Activated T-cell treated with anti-CD3 and anti-CD28 coated beads, Interleukin-2, amount 50 U/mL, for 1 hour (primary cell): ENCODE data around the gene ZNF524.
A peak's percentile ranks its signal among the peaks of the same experiment; 100 is the strongest.
"Not testable (repeated sequence)": the region's sequence is repeated elsewhere in the genome, so short reads cannot be mapped to it uniquely, and the experiment has no call there.

ENCODE experiments used
- DNase-seq: peaks from one replicate; pipeline ENCODE4 v3.0.0-alpha.2; 2020

Gene ZNF524, protein sequence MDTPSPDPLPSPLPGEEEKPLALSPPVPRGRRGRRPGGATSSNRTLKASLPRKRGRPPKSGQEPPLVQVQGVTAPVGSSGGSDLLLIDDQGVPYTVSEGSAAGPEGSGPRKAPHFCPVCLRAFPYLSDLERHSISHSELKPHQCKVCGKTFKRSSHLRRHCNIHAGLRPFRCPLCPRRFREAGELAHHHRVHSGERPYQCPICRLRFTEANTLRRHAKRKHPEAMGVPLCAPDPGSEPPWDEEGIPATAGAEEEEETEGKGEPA

DNA sequence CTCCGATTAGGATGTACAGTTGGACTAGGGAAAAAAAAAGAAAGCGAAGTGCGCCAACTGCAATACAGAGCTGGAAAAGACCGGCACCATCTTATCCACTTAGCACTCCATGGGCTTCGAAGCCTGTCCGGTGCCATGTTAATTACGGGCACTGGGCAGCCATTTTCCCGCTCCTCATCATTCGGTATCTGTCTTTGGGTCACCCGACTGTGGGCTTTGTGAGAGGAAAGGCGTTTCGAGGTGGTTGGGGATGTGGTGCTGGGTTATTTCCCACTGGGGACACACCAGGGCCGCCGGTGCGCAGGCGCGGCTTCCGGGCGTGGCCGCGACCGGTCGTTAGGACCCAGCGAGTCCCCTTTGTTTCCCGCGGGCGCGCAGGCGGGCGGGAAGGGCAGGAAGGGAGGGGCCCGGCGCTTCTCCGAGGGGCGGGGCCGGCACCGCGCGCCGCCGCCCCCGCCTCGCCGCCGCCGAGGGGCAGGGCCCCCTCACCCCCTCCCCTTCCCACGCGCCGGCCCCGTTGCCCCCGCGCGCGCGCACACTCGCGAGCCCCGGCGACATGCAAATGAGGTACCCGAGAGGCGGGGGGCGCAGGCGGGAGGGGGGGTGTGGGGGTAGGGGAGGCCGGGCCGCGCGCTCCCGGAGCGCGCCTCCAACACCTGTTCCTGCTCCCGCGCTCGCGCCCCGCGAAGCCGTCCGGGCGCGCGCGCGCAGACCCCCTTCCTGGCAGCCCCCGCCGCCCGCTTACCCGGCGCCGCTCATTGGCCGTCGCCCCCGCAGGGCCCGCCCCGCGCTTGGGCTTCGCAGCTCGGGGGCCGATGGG, at the start of gene ZNF524:
Gene ZNF524, plus strand, starts transcription at position 447 of the 820 bp plus-strand sequence. CDS start 1,825 bp downstream, outside the sequence.
- peak; percentile 88 for DNase-seq

DNA sequence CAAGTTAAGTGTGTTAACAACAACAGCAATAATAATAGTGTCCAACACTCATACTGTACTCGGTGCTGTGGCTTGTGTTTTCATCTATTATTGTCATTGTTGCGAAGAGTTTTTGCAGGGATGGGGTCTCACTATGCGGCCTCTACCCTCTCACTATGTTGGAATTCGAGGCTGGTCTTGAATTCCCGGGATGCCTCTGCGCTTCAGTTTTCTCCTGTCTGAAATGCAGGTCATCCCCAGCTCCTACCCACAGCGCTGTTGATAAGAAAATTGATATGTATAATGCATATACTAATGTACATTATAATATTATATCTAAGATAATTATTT, 49.8 kb upstream of the ZNF524 start:
- DNase-seq: no peak

DNA sequence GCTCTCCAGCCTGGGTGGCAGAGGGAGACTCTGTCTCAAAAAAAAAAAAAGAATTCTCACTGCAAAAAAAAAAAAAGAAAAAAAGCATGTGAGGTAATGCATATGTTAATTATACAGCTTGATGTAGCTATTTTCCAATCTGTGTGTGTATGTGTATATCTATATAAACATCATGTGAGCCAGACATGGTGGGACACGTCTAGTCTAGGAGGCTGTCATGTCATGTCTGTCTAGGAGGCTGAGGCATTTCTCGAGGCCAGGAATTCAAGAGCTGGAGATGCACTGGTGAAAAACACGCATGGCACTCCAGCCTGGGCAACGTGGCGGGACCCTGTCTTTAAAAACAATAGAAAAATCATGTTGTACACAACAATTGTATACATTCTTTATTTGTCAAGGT, 47.9 kb upstream of the ZNF524 start:
- DNase-seq: no peak

DNA sequence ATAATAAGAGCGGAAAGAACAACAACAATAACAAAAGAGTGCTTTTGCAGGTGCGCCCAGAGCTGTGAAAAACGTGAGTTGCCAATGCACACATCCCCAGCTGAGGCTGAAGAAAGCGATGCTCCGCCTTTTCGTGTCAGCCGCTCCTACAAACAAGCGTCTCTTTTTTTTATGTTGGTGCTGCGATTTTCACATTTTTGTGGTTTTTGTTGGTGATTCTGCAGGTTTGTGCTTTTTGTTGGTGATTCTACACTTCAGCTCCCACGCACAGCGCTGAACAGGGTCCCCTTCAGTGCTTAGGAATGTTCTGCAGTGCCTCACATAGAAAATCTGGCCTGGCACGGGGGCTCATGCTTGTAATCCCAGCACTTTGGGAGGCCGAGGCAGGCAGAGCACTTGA, 47.5 kb upstream of the ZNF524 start:
- no peak for DNase-seq

DNA sequence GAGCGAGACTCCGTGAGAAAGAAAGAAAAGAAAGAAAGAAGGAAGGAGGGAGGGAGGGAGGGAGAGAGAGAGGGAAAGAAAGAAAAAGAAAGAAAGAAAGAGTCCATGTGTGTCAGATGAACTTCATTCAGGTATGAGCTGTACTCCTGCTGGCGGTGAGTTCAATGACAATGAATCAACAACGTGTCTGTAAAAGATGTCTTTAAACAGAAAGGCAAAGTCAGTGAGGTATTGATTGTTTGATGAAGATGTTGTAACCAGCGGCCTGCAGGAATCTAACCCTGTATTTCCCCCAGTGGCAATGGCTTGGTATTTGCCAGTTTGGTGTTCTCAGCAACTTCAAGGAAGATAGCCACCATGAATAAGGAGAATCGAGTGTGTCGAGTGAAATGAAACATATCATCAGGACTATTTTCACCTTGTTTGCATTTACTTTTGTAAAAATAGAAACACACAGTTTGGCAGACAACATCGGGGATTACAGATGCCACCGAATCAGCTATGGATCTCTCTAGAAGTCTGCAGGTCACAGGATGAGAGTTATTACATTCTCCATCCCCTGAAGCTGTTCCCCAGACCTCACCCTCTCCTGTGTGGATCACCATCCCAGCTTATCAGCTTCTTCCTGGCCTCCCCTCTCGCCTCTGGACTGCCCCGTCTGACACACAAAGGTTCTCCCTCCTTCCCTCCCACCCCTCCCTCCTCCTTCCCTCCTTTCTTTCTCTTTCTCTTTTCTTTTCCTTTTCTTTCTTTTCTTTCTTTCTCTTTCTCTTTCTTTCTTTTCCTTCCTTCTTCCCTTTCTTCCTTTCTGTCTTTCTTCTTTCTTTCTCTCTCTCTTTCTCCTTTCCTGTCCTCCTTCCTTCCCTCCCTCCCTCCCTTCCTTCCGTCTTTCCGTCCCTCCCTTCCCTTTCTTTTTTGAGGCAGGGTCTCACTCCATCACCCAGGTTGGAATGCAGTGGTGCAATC, 46.6 kb upstream of the ZNF524 start:
- no peak for DNase-seq

DNA sequence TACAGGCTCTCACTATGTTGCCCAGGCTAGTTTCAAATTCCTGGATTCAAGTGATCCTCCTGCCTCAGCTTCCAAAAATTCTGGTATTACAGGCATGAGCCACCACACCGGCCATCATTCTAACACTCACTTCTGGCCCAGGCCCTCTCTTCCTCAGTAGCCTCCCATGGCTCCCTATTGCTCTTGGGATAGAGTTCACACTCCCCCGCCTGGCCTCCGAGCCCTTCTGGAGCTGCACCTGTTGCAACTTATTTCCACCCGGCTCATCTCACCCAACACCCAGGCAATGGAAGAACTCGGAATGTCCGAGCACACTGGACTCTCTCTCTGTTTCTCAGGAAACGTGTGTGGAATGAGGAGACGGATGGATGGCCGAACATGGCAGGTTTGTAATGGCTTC, 45.8 kb upstream of the ZNF524 start:
- no peak for DNase-seq

DNA sequence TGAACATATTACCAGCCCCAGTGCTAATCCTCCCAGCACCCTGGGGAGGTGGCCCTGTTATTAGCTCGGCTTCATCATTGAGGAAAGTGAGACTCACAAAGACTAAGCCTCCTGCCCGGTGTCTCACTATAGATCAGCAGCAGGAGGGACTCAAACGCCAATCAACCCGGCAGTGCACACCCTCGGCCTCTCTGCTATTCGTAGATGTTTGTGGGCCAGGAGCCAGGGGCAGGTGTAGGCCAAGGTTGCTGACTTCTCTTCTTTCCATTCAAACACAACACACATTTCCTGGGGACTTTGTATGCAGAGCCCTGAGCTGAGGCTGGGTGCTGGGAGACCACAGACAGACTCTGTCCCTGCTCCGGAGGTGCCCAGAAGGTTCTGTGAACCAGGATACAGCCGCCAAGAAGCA, 45.3 kb upstream of the ZNF524 start:
- DNase-seq: no peak

DNA sequence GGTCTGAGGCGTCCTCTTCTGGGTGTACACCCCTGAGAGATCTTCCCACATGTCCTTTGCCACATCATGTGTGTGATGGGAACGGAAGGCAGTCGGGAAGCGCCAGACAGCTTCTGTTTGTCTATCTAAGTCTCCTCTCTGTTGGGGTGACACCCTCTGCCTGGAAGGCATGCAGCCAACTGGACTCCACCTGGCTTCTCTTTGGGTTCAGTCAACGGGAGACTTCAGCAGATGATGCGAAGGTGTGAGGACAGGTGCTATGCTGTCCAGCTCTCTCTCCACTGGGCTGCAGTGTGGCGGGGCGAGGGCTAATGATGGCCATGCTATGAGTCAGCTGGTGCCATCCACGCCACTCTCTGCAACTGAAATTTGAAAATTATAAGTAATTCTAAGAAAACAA, 40.4 kb upstream of the ZNF524 start:
- DNase-seq: no peak

DNA sequence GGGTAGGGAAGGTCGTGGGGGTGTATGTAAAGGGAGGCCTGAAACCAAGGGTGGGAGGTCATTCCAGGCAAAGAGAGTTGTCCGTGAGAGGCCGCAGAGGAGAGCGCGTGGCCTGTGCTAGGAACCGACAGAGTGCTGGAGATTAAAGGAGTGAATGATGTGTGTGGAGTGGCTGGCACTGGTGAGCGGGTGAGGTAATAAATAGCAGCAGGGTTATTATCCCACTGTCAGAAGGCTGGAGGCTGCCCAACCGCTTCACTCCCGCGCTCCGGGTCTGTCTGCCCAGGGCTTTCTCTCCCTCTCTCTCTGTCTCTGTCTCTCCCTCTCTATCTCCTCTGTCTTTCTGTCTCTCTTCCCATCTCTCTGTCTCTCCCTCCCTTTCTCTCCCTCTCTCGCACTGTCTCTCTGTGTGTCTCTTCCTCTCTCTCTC, 36.8 kb upstream of the ZNF524 start:
- no peak for DNase-seq

DNA sequence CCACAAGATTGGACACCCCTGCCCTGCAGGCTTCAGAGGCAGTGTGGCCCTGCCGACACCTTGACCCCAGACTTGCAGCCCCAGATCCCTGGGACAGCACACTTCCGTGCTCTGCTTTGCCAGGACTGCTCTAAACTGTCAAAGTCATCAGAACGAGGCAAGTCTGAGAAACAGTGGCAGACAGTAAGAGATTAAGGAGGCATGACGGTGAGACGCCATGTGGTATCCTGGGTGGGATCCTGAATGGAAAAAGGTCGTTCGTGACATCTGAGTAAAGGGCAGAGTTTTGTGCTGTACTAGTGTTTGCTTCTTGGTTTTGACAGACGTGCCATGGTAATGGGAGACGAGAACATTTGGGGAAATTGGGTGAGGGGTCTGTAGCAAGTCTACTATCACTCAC, 33.3 kb upstream of the ZNF524 start:
- no peak for DNase-seq

DNA sequence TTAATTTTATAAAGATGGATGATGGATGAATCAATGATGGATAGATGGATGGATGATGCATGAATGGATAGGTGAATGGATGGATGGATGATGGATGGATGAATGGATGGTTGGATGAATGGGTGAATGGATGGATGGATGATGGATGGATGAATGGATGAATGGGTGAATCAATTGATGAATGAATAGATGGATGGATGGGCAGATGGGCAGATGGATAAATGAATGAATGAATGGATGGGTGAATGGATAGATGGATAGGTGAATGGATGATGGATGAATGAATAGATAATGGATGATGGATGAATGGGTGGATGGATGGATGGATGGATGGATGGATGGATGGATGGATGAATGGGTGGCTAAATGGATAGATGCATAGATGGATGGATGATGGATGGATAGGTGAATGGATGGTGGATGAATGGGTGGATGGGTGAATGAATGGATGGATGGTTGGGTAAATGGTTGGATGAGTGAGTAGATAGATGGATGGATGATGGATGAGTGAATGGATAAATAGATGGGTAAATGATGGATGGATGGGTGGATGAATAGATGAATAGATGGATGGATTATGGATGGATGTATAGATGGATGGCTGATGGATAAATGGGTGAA, 32.3 kb upstream of the ZNF524 start:
- DNase-seq: no peak

DNA sequence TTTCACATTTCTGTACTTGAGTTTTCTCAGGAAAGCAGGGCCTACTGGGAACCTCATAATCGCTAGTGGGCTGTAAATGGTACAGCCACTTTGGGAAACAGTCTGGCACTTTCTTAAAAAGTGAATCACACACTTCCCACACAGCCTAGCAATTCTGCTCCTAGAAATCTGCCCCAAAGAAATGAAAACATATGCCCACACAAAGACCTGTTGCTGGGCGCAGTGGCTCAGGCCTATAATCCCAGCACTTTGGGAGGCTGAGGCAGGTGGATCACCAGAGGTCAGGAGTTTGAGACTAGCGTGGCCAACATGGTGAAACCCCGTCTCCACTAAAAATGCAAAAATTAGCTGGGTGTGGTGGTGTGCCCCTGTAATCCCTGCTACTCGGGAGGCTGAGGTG, 30.6 kb upstream of the ZNF524 start:
- DNase-seq: not testable (repeated sequence)

DNA sequence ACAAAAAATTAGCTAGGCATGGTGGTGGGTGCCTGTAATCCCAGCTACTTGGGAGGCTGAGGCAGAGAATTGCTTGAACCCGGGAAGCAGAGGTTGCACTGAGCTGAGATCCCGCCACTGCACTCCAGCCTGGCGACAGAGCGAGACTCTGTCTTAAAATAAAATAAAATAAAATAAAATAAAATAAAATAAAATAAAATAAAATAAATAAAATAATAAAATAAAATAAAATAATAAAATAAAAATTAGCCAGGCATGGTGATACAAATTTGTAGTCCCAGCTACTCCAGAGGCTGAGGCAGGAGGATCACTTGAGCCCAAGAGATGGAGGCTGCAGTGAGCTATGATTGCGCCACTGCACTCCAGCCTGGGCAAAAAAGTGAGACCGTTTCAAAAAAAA, 26.2 kb upstream of the ZNF524 start:
- not testable (repeated sequence) for DNase-seq

DNA sequence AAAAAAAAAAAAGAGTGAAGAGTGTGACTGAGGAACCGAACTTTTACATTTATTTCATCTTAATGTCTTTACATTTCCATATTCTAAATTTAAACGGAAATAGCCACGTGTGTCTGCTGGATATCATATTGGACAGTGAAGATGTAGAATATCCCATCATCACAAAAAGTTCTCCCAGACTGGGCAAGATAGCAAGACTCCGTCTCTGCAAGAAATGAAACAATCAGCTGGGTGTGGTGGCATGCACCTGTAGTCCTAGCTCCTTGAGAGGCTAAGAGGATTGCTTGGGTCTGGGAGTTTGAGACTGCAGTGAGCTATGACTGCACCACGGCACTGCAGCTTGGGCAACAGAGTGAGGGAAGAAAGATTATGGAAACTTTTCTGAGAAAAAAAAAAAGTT, 23.3 kb upstream of the ZNF524 start:
- no peak for DNase-seq

DNA sequence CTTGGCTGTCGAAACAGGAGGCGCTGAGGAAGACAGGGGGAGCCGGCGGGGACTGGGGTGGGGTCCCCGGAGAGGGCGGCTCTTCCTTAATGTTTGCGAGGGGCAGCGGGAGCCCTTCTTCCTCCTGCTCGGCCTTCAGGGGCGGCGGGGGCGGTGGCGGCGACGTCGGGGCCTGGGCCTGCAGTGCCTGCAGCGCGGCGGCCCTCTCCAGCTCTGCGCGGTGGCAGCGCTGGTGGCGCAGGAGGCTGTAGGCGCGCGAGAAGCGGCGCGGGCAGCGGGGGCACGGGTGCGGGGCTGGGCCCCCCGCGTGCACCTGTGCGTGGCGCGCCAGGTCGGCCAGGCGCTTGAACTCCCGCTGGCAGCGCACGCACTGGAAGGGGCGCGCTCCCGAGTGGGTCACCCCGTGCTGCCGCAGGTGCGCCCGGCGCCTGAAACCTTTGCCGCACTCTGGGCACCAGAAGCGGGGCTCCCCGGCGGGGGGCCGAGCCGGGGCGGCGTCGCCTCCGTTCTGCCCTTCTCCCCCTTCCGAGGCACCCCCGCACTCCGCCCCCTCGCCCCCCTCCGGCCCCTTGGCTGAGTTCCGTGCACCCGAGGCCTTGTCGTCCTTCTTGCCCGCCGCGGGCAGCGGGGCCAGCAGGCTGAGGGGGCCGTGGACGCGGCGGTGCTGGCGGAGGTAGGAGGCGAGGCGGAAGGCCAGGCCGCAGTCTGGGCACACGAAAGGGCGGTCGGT, 21.9 kb upstream of the ZNF524 start:
- no peak for DNase-seq

DNA sequence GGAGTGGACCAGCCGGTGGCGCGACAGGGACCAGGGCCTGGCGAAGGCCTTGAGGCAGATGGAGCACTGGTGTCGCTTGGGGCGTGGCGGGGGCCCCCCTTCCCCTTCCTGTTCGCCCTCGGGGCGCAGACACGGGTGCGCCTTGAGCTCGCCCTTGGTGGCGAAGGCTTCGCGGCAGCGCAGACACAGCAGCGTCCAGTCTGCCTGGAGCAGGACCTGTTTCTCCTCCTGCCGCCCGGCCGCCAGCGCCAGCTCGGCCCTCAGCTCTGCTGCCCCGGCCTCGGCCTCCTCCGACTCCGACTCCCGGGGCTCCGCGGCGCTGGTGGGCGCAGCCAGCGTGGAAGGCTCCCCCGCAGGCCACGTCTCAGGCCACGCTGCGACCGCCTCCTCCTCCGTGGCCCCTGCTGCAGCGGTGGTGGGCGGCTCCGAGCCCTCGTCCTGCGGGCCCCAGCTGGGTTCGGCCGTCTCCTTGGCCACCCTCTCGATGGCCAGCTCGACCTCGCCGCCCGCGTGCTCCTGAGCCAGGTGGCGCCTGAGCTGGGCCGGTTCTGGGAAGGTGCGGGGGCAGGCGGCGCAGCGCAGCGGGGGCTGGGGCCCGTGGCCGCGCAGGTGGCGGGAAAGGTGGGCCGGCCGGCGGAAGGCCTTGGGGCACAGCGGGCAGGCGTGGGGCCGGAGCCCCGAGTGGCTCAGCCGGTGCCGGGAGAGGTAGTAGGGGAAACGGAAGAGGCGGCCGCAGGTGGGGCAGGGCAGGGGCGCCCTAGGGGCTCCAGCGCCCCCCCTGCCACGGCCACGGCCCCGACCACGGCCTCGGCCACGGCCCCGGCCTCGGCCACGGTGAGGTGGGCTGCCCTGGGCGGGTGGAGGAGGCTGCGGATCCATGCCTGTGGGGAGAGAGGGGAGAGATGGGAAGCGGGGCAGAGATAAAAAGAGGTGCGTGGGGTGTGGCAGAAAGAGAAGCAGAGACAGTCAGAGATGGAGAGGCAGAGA, 21.0 kb upstream of the ZNF524 start:
- no peak for DNase-seq

DNA sequence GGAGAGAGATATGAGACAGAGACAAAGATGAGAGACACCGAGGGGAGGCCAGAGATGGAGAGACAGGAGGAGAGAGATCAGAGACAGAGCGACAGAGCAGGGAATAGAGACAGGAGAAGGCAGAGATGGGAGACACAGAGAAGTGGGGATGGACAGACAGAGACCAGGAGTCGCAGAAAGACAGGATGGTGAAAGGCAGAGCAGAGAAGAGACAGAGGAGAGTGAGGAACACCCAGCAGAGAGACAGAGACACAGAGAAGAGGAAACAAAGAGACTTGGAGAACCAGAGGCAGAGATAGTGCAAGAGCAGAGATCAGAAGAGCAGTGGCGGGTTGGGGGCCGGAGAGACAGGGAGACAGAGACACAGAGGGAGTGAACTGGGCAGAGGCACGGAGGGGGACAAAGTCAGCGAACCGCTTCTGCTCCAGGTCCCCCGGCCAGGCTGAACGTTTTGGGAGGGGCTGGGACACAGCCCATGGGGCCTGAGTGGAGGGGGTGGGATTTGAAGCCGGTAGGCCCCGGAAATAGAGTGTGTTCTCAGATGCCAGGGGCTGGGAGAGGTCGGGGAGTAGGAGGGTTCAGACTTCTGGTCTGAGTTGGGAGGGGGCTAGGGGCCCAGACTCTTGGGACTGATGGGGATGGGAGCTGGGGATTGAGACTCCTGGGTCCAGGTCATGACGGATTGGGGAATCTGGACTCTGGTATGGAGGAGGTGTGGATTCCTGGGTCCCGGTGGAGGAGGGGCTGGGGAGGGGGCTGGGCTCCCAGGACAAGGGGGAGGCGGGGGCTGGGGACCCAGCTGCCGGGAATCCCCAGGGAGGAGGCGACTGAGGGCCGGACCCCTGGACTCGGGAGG, 20.1 kb upstream of the ZNF524 start:
- DNase-seq: no peak

DNA sequence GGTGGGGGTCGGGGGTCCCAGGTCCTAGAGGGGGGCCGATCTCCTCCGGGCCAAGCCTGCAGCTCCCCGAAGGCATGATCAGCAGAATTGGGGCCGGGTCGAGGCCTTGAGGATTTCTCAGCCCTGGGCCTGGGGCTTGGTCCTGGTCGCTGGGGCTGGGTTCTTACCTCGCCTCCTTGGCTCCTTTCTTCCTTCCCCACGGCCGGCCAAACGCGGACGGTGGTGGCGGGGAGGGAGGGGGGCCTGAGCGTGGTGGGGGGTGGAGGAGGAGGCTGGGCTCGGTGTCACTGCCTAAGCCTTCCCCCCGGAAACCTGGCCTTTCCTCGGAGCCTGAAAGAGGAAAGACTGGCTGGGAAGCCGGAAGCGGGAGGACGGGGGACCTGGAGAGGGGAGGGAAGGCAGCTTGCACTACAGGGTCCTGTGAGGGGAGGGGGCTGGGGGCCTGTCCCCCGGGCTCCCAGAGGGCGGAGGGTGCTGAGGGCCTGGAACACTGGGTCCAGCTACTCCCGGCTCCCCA, 19.4 kb upstream of the ZNF524 start, which contains the start of gene ZNF579:
Gene ZNF579, minus strand, starts transcription at position 221 of the 517 bp plus-strand sequence. CDS start 1,209 bp downstream, outside the sequence.
- peak; percentile 76 for DNase-seq

DNA sequence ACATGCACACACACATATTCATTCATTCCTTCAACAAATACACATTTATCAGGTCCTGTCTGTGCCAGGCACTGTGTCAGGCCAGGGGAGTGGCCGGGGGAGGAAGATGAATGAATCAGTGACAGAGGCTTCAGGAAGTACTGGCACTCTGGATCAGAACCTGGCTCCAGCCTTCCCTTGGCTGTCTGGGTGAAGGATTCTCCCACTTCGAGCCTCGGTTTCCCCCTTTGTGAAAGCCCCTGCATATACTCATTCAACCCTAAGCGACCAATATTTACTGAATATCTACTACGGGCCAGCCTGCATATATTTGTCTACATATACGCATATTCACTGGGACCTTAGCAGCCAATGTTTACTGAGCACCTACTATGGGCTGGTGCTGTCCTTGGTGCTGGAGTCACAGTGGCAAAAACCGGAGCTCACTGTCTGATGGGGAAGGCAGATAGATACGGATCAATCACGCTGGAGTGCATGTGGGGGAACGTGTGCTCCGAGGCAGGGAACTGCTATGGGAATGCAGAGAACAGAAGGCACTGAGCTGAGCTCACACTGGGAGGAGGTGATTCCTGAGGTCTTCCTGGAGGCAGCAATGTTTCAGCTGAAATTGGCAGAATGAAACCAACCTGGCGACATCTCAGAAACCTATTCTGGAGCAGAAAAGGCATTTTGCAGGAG, 18.8 kb upstream of the ZNF524 start:
- no peak for DNase-seq
